ENCODE data around the gene BPGM. TPM values are rescaled to one million over a fixed set of nuclear protein-coding genes. Genes with fewer than 3 reads are reported as not detected.

The BPGM gene
- polyA plus RNA-seq, 1 of the 3 experiments (the other 2 are of a cell fraction) = 12.4 TPM

DNA sequence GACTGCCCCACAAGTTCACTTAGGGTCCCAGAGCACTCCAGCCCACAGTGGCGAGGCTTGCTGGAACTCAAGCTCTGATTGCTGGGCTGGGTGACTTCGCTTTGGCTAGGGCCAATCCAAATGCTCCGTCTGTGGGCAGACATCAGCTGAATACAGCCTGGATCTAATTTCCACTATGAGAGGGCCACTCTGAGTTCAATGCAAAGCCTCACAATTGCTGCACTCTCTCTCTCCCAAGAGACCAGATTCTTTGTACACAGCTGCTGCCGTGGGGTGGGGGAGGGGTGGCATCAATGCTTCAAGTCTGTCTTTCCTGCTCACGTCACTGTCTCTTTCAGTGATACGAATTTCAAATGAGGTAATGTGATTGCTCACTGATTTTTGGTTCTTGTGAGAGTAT is 47.3 kb upstream of the BPGM start (continued):
- TF ChIP-seq REST (IDR thresholded peaks at IDR 0.05; ENCODE audit: low read depth, low read length) = no peak

- no peak overlapping the region for H3K4me3 ChIP-seq (ENCODE audit: low read depth in 2 of 2, low read length in 1 of 2)
- no peaks in the 10 kb centered on the region for H3K27me3 ChIP-seq (ENCODE audit: insufficient read depth)
- H3K9me3 ChIP-seq = peaks cover 7% of the 10 kb centered on the region; the same call in 1 of the 2 replicates
- H4K20me1 ChIP-seq (ENCODE audit: insufficient read depth) = no peaks in the 10 kb centered on the region
- 56% methylated on average over 4 of the region's 4 CpGs for WGBS (ENCODE audit: low lambda C conversion rate)
- DNase-seq = no peak
- no peak overlapping the region for H3K4me2 ChIP-seq
- ChIA-PET POLR2A (no interaction called here), CTCF (interaction anchor here (2.2 to 2.4 kb wide), 2 partner anchors 11 to 54 kb away, joined by 10 to 11 read pairs; no protein-coding TSS in a partner anchor)
- no peaks in the 10 kb centered on the region for H3K36me3 ChIP-seq (replicated peaks in 1 of 2; ENCODE audit: control insufficient read depth in 1 of 2, insufficient read depth in 2 of 2, low read length in 1 of 2)
- H3K4me1 ChIP-seq (ENCODE audit: control insufficient read depth in 1 of 2, insufficient read depth in 2 of 2, low read depth in 1 of 2, low read length in 1 of 2) = no peaks in the 10 kb centered on the region; a peak in 2 of 4 replicates
- H3K9ac ChIP-seq = no peak overlapping the region
- no peaks in the 10 kb centered on the region for H3K79me2 ChIP-seq (ENCODE audit: insufficient read depth)
- H3K27ac ChIP-seq (ENCODE audit: low read depth in 2 of 2, low read length in 1 of 2) = no peak overlapping the region
- TF ChIP-seq PBX3 (IDR thresholded peaks at IDR 0.05) (no peak), EP300 (IDR thresholded peaks at IDR 0.05; ENCODE audit: borderline replicate concordance in 1 of 2, low read depth in 1 of 2, low read length in 1 of 2) (no peak), GABPA (IDR thresholded peaks at IDR 0.05; ENCODE audit: low read depth) (no peak), FOXJ3 (CRISPR knock-in tag; IDR thresholded peaks at IDR 0.05) (no peak)
- H2AFZ ChIP-seq (ENCODE audit: low read depth) = no peak overlapping the region
- H3K9me2 ChIP-seq = no peaks in the 10 kb centered on the region
- H3F3A ChIP-seq (replicated peaks; ENCODE audit: insufficient read depth) = no peaks in the 10 kb centered on the region
These were observed 45.2 kb upstream of the BPGM start for GRCh38 chr7:134601459-134601858.

DNA sequence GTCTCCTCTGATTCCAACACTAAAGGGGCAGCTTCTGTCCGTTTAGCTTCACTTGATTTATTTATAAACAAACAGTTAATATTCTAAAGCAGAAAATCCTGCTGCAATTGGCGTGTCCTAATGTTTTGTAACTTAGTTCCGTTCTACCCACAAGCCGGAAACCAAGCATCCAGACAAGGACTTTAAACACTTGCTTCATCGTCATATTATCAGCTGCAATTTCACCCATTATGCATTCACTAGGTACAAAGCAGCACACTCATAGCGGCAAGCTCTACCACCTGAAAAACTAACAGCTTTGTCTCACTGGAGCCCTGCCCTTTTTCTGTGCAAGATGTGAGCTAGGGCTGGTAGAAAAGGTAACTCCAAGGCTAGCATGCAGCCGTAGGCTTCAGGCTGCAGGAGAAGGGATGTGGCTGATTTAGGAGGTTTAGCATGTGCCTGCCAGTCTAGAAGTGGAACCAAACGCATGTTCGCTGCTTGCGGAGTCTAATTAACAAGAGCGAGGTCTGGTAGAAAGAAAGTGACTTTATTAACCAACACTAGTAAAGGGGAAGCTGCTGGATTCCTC is 43.7 kb upstream of the BPGM start:
- 62% methylated on average over 11 of the region's 11 CpGs for WGBS (ENCODE audit: low lambda C conversion rate)
- H3K79me2 ChIP-seq (ENCODE audit: insufficient read depth) = no peaks in the 10 kb centered on the region
- no peak overlapping the region for H3K9ac ChIP-seq
- no peak for TF ChIP-seq TAF1 (IDR thresholded peaks at IDR 0.05; ENCODE audit: borderline replicate concordance, low read depth, low read length)
- no peak for TF ChIP-seq PBX3 (IDR thresholded peaks at IDR 0.05)
- no peak for TF ChIP-seq SMC3 (IDR thresholded peaks at IDR 0.05; ENCODE audit: low read depth, low read length)
- TF ChIP-seq POLR2AphosphoS5 (IDR thresholded peaks at IDR 0.05; ENCODE audit: low read depth, low read length) = no peak
- TF ChIP-seq RXRA (IDR thresholded peaks at IDR 0.05; ENCODE audit: borderline replicate concordance, low read depth) = no peak
- TF ChIP-seq GABPA (IDR thresholded peaks at IDR 0.05; ENCODE audit: low read depth) = no peak
- TF ChIP-seq, protein P1, sequence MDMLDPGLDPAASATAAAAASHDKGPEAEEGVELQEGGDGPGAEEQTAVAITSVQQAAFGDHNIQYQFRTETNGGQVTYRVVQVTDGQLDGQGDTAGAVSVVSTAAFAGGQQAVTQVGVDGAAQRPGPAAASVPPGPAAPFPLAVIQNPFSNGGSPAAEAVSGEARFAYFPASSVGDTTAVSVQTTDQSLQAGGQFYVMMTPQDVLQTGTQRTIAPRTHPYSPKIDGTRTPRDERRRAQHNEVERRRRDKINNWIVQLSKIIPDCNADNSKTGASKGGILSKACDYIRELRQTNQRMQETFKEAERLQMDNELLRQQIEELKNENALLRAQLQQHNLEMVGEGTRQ (IDR thresholded peaks at IDR 0.05; ENCODE audit: borderline replicate concordance, low read depth, low read length) = no peak
- TF ChIP-seq FOSL2 (IDR thresholded peaks at IDR 0.05; ENCODE audit: borderline replicate concordance, low read depth) = no peak
- TF ChIP-seq CHD2 (IDR thresholded peaks at IDR 0.05; ENCODE audit: low read length, partially characterized antibody) = no peak
- H3F3A ChIP-seq (replicated peaks; ENCODE audit: insufficient read depth) = no peaks in the 10 kb centered on the region
- no peaks in the 10 kb centered on the region for H4K20me1 ChIP-seq (ENCODE audit: insufficient read depth)
- H3K36me3 ChIP-seq (replicated peaks in 1 of 2; ENCODE audit: control insufficient read depth in 1 of 2, insufficient read depth in 2 of 2, low read length in 1 of 2) = no peaks in the 10 kb centered on the region
- H3K27ac ChIP-seq (ENCODE audit: low read depth in 2 of 2, low read length in 1 of 2) = no peak overlapping the region
- no peaks in the 10 kb centered on the region for H3K9me2 ChIP-seq
- peak overlapping the region; percentile 20; the same call in 1 of the 2 replicates for H3K4me2 ChIP-seq
- H3K9me3 ChIP-seq = peaks cover 7% of the 10 kb centered on the region; the same call in 1 of the 2 replicates
- no peaks in the 10 kb centered on the region; a peak in 2 of 4 replicates for H3K4me1 ChIP-seq (ENCODE audit: control insufficient read depth in 1 of 2, insufficient read depth in 2 of 2, low read depth in 1 of 2, low read length in 1 of 2)
- no peaks in the 10 kb centered on the region for H3K27me3 ChIP-seq (ENCODE audit: insufficient read depth)
- CTCF ChIA-PET = interaction anchor here (0.7 to 2.4 kb wide), 11 partner anchors 9 to 170 kb away, joined by 3 to 15 read pairs (median 4); no protein-coding TSS in a partner anchor
- H3K4me3 ChIP-seq (ENCODE audit: low read depth in 2 of 2, low read length in 1 of 2) = no peak overlapping the region
- POLR2A ChIA-PET = no interaction called here
- peak overlapping the region; percentile 66 for H2AFZ ChIP-seq (ENCODE audit: low read depth)
- DNase-seq = no peak

Data from SK-N-SH (cell line).